Activated naive CD4-positive, alpha-beta T cell treated with anti-CD3 and anti-CD28 coated beads, Interleukin-2, amount 10 ng/mL, durations not matched to agents 7 days and 5 days (primary cell): ENCODE measurements around the gene ADARB2.

Source experiments
- CTCF ChIA-PET: fragments of 350-600 bp; sonication (Branson Sonifier 250); formaldehyde crosslinking; loops from one replicate; lab custom pipeline; 2021; ENCODE audit warnings: antibody characterized with exemption; lab: Charles Lee
- DNase-seq: peaks from one replicate; pipeline ENCODE4 v3.0.0-alpha.2; 2020
- H3K27ac Mint-ChIP-seq: one replicate; pipeline ENCODE4 v1.8.0; 2021; ENCODE audit warnings: mild to moderate bottlenecking, moderate library complexity, mixed read lengths
- H3K27me3 Mint-ChIP-seq: one replicate; pipeline ENCODE4 v1.8.0; 2021; ENCODE audit warnings: mild to moderate bottlenecking, mixed read lengths
- H3K36me3 Mint-ChIP-seq: one replicate; pipeline ENCODE4 v1.8.0; 2021; ENCODE audit warnings: mixed read lengths
- H3K4me1 Mint-ChIP-seq: one replicate; pipeline ENCODE4 v1.8.0; 2021; ENCODE audit warnings: mixed read lengths
- H3K4me3 Mint-ChIP-seq: one replicate; pipeline ENCODE4 v1.8.0; 2021; ENCODE audit warnings: mild to moderate bottlenecking, moderate library complexity, mixed read lengths
- H3K9me3 Mint-ChIP-seq: one replicate; pipeline ENCODE4 v1.8.0; 2021; ENCODE audit warnings: mixed read lengths

ADARB2 gene

GRCh38 chr10:1643161-1643907 lies 94.0 kb downstream of the ADARB2 start:
- CTCF ChIA-PET: no interaction called here
- no peak overlapping the region for H3K4me3 Mint-ChIP-seq
- H3K27ac Mint-ChIP-seq: no peak overlapping the region
- H3K9me3 Mint-ChIP-seq: peaks cover 6% of the 10 kb centered on the region
- DNase-seq: peak; percentile 32
- H3K4me1 Mint-ChIP-seq: no peaks in the 10 kb centered on the region
- H3K36me3 Mint-ChIP-seq: no peaks in the 10 kb centered on the region
- H3K27me3 Mint-ChIP-seq: no peaks in the 10 kb centered on the region

GRCh38 chr10:1642600-1643160 lies 94.6 kb downstream of the ADARB2 start:
- CTCF ChIA-PET: no interaction called here
- Mint-ChIP-seq H3K4me3 (no peak overlapping the region), H3K4me1 (no peaks in the 10 kb centered on the region), H3K9me3 (peaks cover 6% of the 10 kb centered on the region), H3K27me3 (no peaks in the 10 kb centered on the region), H3K36me3 (no peaks in the 10 kb centered on the region), H3K27ac (no peak overlapping the region)
- DNase-seq: no peak

- Mint-ChIP-seq H3K4me3 (no peak overlapping the region), H3K27me3 (no peaks in the 10 kb centered on the region), H3K4me1 (no peaks in the 10 kb centered on the region), H3K36me3 (no peaks in the 10 kb centered on the region), H3K27ac (no peak overlapping the region), H3K9me3 (peaks cover 2% of the 10 kb centered on the region)
- CTCF ChIA-PET: no interaction called here
- no peak for DNase-seq
These were observed 95.9 kb downstream of the ADARB2 start for GRCh38 chr10:1641402-1641801.

- no peaks in the 10 kb centered on the region for H3K36me3 Mint-ChIP-seq
- H3K27me3 Mint-ChIP-seq: peaks cover 4% of the 10 kb centered on the region
- no peak for DNase-seq
- CTCF ChIA-PET: no interaction called here
- no peaks in the 10 kb centered on the region for H3K9me3 Mint-ChIP-seq
- no peak overlapping the region for H3K27ac Mint-ChIP-seq
- H3K4me1 Mint-ChIP-seq: no peaks in the 10 kb centered on the region
- no peak overlapping the region for H3K4me3 Mint-ChIP-seq
These were observed 98.4 kb downstream of the ADARB2 start for GRCh38 chr10:1638889-1639419.

- DNase-seq: no peak
- Mint-ChIP-seq H3K9me3 (no peaks in the 10 kb centered on the region), H3K4me3 (no peak overlapping the region), H3K4me1 (peaks cover 6% of the 10 kb centered on the region), H3K27ac (no peak overlapping the region), H3K36me3 (no peaks in the 10 kb centered on the region), H3K27me3 (peaks cover 4% of the 10 kb centered on the region)
- CTCF ChIA-PET: no interaction called here
These were observed 102.0 kb downstream of the ADARB2 start for GRCh38 chr10:1635340-1635739.

GRCh38 chr10:1634239-1634638 lies 103.1 kb downstream of the ADARB2 start:
- Mint-ChIP-seq H3K9me3 (no peaks in the 10 kb centered on the region), H3K27ac (no peak overlapping the region), H3K4me3 (no peak overlapping the region), H3K4me1 (peaks cover 6% of the 10 kb centered on the region), H3K27me3 (peaks cover 4% of the 10 kb centered on the region), H3K36me3 (no peaks in the 10 kb centered on the region)
- no peak for DNase-seq
- CTCF ChIA-PET: no interaction called here

GRCh38 chr10:1633783-1634182 lies 103.5 kb downstream of the ADARB2 start:
- peaks cover 4% of the 10 kb centered on the region for H3K27me3 Mint-ChIP-seq
- peaks cover 6% of the 10 kb centered on the region for H3K4me1 Mint-ChIP-seq
- H3K27ac Mint-ChIP-seq: no peak overlapping the region
- no peaks in the 10 kb centered on the region for H3K36me3 Mint-ChIP-seq
- H3K9me3 Mint-ChIP-seq: no peaks in the 10 kb centered on the region
- CTCF ChIA-PET: no interaction called here
- DNase-seq: no peak
- no peak overlapping the region for H3K4me3 Mint-ChIP-seq

- no peaks in the 10 kb centered on the region for H3K36me3 Mint-ChIP-seq
- H3K9me3 Mint-ChIP-seq: no peaks in the 10 kb centered on the region
- H3K4me3 Mint-ChIP-seq: no peak overlapping the region
- peaks cover 4% of the 10 kb centered on the region for H3K27me3 Mint-ChIP-seq
- DNase-seq: no peak
- no peak overlapping the region for H3K27ac Mint-ChIP-seq
- CTCF ChIA-PET: no interaction called here
- peaks cover 6% of the 10 kb centered on the region for H3K4me1 Mint-ChIP-seq
These were observed 104.7 kb downstream of the ADARB2 start for GRCh38 chr10:1632596-1632995.

GRCh38 chr10:1632141-1632540 lies 105.2 kb downstream of the ADARB2 start:
- CTCF ChIA-PET: no interaction called here
- Mint-ChIP-seq H3K36me3 (no peaks in the 10 kb centered on the region), H3K27ac (no peak overlapping the region), H3K9me3 (no peaks in the 10 kb centered on the region), H3K27me3 (peaks cover 4% of the 10 kb centered on the region), H3K4me1 (peaks cover 6% of the 10 kb centered on the region), H3K4me3 (no peak overlapping the region)
- no peak for DNase-seq

- Mint-ChIP-seq H3K9me3 (no peaks in the 10 kb centered on the region), H3K4me1 (peaks cover 6% of the 10 kb centered on the region), H3K27ac (no peak overlapping the region), H3K4me3 (no peak overlapping the region), H3K27me3 (peaks cover 4% of the 10 kb centered on the region), H3K36me3 (no peaks in the 10 kb centered on the region)
- no peak for DNase-seq
- CTCF ChIA-PET: no interaction called here
These were observed 106.0 kb downstream of the ADARB2 start for GRCh38 chr10:1631282-1631681.

- Mint-ChIP-seq H3K27ac (no peak overlapping the region), H3K4me3 (no peak overlapping the region), H3K9me3 (no peaks in the 10 kb centered on the region), H3K27me3 (peaks cover 4% of the 10 kb centered on the region), H3K36me3 (no peaks in the 10 kb centered on the region), H3K4me1 (peaks cover 6% of the 10 kb centered on the region)
- CTCF ChIA-PET: no interaction called here
- DNase-seq: no peak
These were observed 107.0 kb downstream of the ADARB2 start for GRCh38 chr10:1630304-1630703.

GRCh38 chr10:1629326-1630198 lies 107.8 kb downstream of the ADARB2 start:
- DNase-seq: no peak
- Mint-ChIP-seq H3K36me3 (no peaks in the 10 kb centered on the region), H3K4me1 (peaks cover 6% of the 10 kb centered on the region), H3K27ac (no peak overlapping the region), H3K4me3 (no peak overlapping the region), H3K9me3 (no peaks in the 10 kb centered on the region), H3K27me3 (peaks cover 4% of the 10 kb centered on the region)
- CTCF ChIA-PET: no interaction called here

GRCh38 chr10:1628757-1629156 lies 108.6 kb downstream of the ADARB2 start:
- H3K27me3 Mint-ChIP-seq: peaks cover 7% of the 10 kb centered on the region
- no peaks in the 10 kb centered on the region for H3K36me3 Mint-ChIP-seq

GRCh38 chr10:1627945-1628344 lies 109.4 kb downstream of the ADARB2 start:
- DNase-seq: no peak
- Mint-ChIP-seq H3K9me3 (no peaks in the 10 kb centered on the region), H3K4me1 (peaks cover 6% of the 10 kb centered on the region), H3K27me3 (peaks cover 7% of the 10 kb centered on the region), H3K36me3 (no peaks in the 10 kb centered on the region), H3K4me3 (no peak overlapping the region), H3K27ac (no peak overlapping the region)
- CTCF ChIA-PET: no interaction called here

More at GRCh38 chr10:1628757-1629156, 108.6 kb downstream of the ADARB2 start:
- CTCF ChIA-PET: no interaction called here
- no peak overlapping the region for H3K4me3 Mint-ChIP-seq
- no peaks in the 10 kb centered on the region for H3K9me3 Mint-ChIP-seq
- H3K27ac Mint-ChIP-seq: no peak overlapping the region
- no peak for DNase-seq
- peaks cover 6% of the 10 kb centered on the region for H3K4me1 Mint-ChIP-seq
